ENCODE results near the gene CHCHD6.

CHCHD6 gene

GRCh38 chr3:126979046-126979628, 275.1 kb downstream of the CHCHD6 start:
- no peak for DNase-seq (ENCODE audit: low read depth)

- no peak for DNase-seq (ENCODE audit: low read depth)
Observed at GRCh38 chr3:126980266-126980811, 276.3 kb downstream of the CHCHD6 start.

- peak; percentile 38 for DNase-seq (ENCODE audit: low read depth)
Observed at GRCh38 chr3:126982126-126982470, 278.1 kb downstream of the CHCHD6 start.

- DNase-seq (ENCODE audit: low read depth): peak; percentile 83
Observed at GRCh38 chr3:126982471-126983175, 278.6 kb downstream of the CHCHD6 start, which contains the start of gene PLXNA1. TSS of gene PLXNA1 (plus strand) at chr3:126983115. CDS start at chr3:126988594, 5,479 bp downstream.

- no peak for DNase-seq (ENCODE audit: low read depth)
Observed at GRCh38 chr3:126983276-126983652, 279.2 kb downstream of the CHCHD6 start.

GRCh38 chr3:126983653-126984390, 279.8 kb downstream of the CHCHD6 start:
- DNase-seq (ENCODE audit: low read depth): peak; percentile 22

GRCh38 chr3:126984391-126985131, 280.5 kb downstream of the CHCHD6 start:
- no peak for DNase-seq (ENCODE audit: low read depth)

GRCh38 chr3:126985132-126985985, 281.3 kb downstream of the CHCHD6 start:
- no peak for DNase-seq (ENCODE audit: low read depth)

GRCh38 chr3:126986001-126986400, 282.0 kb downstream of the CHCHD6 start:
- DNase-seq (ENCODE audit: low read depth): no peak

- no peak for DNase-seq (ENCODE audit: low read depth)
Observed at GRCh38 chr3:126987129-126987528, 283.1 kb downstream of the CHCHD6 start.

GRCh38 chr3:126987596-126987995, 283.6 kb downstream of the CHCHD6 start:
- DNase-seq (ENCODE audit: low read depth): no peak

GRCh38 chr3:126988451-126989021, 284.5 kb downstream of the CHCHD6 start:
- DNase-seq (ENCODE audit: low read depth): no peak

GRCh38 chr3:126989316-126990023, 285.4 kb downstream of the CHCHD6 start:
- no peak for DNase-seq (ENCODE audit: low read depth)

- no peak for DNase-seq (ENCODE audit: low read depth)
Observed at GRCh38 chr3:126990024-126990700, 286.1 kb downstream of the CHCHD6 start.

- DNase-seq (ENCODE audit: low read depth): no peak
Observed at GRCh38 chr3:126990890-126991289, 286.9 kb downstream of the CHCHD6 start.

GRCh38 chr3:126991366-126992200, 287.5 kb downstream of the CHCHD6 start:
- DNase-seq (ENCODE audit: low read depth): no peak

- DNase-seq (ENCODE audit: low read depth): no peak
Observed at GRCh38 chr3:126992216-126992615, 288.2 kb downstream of the CHCHD6 start.

- no peak for DNase-seq (ENCODE audit: low read depth)
Observed at GRCh38 chr3:126992776-126993175, 288.7 kb downstream of the CHCHD6 start.

- no peak for DNase-seq (ENCODE audit: low read depth)
Observed at GRCh38 chr3:126993436-126993835, 289.4 kb downstream of the CHCHD6 start.

All from T follicular helper cell (primary cell).